ENCODE results near the gene MIX23.

Gene MIX23

DNA sequence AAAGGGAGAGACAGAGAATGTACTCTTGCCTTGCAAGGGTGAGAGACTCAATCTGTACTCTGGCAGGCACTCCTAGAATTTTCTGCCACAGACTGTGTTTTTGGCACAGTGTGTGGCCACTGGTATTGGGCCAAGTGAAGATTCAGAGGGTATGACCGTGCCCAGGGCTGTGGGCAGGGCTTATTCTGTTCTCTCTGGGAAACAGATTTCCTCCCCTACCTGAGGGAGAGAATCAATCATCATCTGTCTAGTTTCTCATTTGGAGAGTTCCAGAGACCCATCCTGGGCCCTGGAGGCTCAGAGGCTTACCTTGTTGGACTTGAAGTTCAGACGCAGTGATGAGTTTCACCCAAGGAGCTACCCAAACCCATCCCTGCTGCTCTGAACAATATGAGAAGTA is 29.8 kb downstream of the MIX23 start:
- no peak for DNase-seq (ENCODE audit: extremely low read depth in 1 of 2, low read depth in 1 of 2)

GRCh38 chr3:122351612-122352011 is 31.4 kb downstream of the MIX23 start:
- DNase-seq (ENCODE audit: extremely low read depth in 1 of 2, low read depth in 1 of 2) = no peak

GRCh38 chr3:122350814-122351418 is 32.1 kb downstream of the MIX23 start:
- no peak for DNase-seq (ENCODE audit: extremely low read depth in 1 of 2, low read depth in 1 of 2)

GRCh38 chr3:122349171-122349570 is 33.9 kb downstream of the MIX23 start:
- DNase-seq (ENCODE audit: extremely low read depth in 1 of 2, low read depth in 1 of 2) = no peak

GRCh38 chr3:122343654-122344053 is 39.4 kb downstream of the MIX23 start:
- DNase-seq (ENCODE audit: extremely low read depth in 1 of 2, low read depth in 1 of 2) = no peak

DNA sequence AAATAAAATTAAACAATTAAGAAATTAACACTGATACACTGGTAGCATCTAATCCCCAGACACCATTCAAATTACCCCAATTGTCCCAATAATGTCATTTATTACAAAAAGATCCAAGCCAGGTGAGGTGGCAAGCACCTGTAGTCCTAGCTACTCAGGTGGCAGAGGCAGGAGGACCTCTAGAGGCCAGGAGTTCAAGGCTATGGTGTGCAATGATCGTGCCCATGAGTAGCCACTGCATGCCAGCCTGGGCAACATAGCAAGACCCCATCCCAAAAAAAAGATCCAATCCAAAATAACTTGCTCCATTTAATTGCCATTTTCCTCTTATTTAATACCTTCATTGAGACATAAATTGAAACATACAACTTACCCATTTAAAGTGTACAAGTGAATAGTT is 40.2 kb downstream of the MIX23 start:
- DNase-seq (ENCODE audit: extremely low read depth in 1 of 2, low read depth in 1 of 2) = no peak

- DNase-seq (ENCODE audit: extremely low read depth in 1 of 2, low read depth in 1 of 2) = no peak
Observed at GRCh38 chr3:122332551-122332950, 50.5 kb downstream of the MIX23 start.

DNA sequence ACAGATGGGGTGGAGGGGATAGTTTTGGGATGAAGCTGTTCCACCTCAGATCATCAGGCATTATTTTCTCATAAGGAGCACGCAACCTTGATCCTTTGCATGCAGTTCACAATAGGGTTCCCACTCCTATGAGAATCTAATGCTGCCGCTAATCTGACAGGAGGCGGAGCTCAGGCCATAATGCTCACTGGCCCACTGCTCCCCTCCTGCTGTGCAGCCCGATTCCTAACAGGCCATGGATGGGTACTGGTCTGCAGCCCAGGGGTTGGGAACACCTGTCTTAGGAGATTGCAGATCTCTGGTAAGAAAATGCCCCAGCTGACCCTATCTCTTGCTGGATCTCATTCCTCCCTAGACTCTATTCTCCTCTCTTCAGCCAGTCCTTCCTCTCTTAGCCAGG is 51.1 kb downstream of the MIX23 start:
- DNase-seq (ENCODE audit: extremely low read depth in 1 of 2, low read depth in 1 of 2) = no peak

GRCh38 chr3:122325769-122326168 is 57.3 kb downstream of the MIX23 start:
- DNase-seq (ENCODE audit: extremely low read depth in 1 of 2, low read depth in 1 of 2) = no peak

GRCh38 chr3:122324871-122325323 is 58.1 kb downstream of the MIX23 start, which contains the start of gene CSTA:
CSTA (plus strand) TSS chr3:122325248; CDS start chr3:122325293, 45 bp downstream.
- no peak for DNase-seq (ENCODE audit: extremely low read depth in 1 of 2, low read depth in 1 of 2)

GRCh38 chr3:122322095-122323075 is 60.6 kb downstream of the MIX23 start:
- DNase-seq (ENCODE audit: extremely low read depth in 1 of 2, low read depth in 1 of 2) = no peak

GRCh38 chr3:122318620-122319019 is 64.4 kb downstream of the MIX23 start:
- DNase-seq (ENCODE audit: extremely low read depth in 1 of 2, low read depth in 1 of 2) = no peak

DNA sequence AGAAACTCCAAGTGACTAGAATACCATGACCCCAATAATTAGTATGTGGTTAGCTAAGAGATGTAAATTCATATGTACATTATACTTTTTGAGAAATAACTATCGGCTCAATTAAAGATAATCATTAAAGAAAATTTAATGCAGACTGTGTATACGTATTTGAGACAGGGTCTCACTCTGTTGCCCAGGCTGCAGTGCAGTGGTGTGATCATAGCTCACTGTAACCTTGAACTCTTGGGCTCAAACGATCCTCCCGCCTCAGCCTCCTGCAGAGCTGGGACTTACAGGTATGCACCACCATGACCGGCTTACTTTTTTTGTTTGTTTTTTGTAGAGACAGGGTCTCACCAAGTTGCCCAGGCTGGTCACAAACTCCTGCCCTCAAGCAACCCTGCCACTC is 66.7 kb downstream of the MIX23 start:
- no peak for DNase-seq (ENCODE audit: extremely low read depth in 1 of 2, low read depth in 1 of 2)

DNA sequence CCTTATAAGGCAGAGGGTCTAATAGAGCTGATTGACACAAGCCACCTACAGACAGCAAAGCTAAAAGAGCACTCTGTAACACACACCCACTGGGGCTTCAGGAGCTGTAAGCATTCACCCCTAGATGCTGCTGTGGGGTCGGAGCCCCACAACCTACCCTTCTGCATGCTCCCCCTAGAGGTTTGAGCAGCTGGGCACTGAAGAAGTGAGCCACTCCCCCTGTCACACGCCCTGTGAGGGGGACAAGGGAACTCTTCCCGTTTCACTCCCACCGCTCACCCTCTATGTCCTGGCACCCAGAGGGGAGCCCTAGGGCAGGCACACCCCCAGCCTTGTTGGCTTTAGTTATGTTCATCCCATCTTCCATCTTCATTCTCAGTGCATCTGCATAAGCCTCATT is 67.4 kb downstream of the MIX23 start:
- DNase-seq (ENCODE audit: extremely low read depth in 1 of 2, low read depth in 1 of 2) = no peak

GRCh38 chr3:122314228-122314876 is 68.7 kb downstream of the MIX23 start:
- DNase-seq (ENCODE audit: extremely low read depth in 1 of 2, low read depth in 1 of 2) = no peak

- DNase-seq (ENCODE audit: extremely low read depth in 1 of 2, low read depth in 1 of 2) = no peak
Observed at GRCh38 chr3:122313281-122313680, 69.8 kb downstream of the MIX23 start.

GRCh38 chr3:122312826-122313225 is 70.2 kb downstream of the MIX23 start:
- DNase-seq (ENCODE audit: extremely low read depth in 1 of 2, low read depth in 1 of 2) = no peak

- DNase-seq (ENCODE audit: extremely low read depth in 1 of 2, low read depth in 1 of 2) = no peak
Observed at GRCh38 chr3:122310361-122310760, 72.7 kb downstream of the MIX23 start.

Measured in activated CD8-positive, alpha-beta memory T cell treated with anti-CD3 and anti-CD28 coated beads for 1 hour (primary cell).